MM.1S (cell line): ENCODE results near the gene KCNJ6.

Experiments used
- DNase-seq: peaks from one replicate; pipeline ENCODE4 v3.0.0-alpha.2; 2015
- H2AFZ ChIP-seq: fragments of 300-600 bp; sonication (generic); 2 replicates; pipeline ENCODE4 v1.6.0; 2016; ENCODE audit warnings: antibody characterized with exemption, low read length
- H3F3A ChIP-seq: fragments of 300-600 bp; sonication (generic); 2 replicates; pipeline ENCODE4 v1.6.1; 2016; ENCODE audit warnings: mild to moderate bottlenecking, antibody characterized with exemption, low read length, moderate library complexity, mixed read lengths; ENCODE audit not compliant: insufficient read depth
- H3K27ac ChIP-seq: fragments of 300-600 bp; sonication (generic); 2 replicates; pipeline ENCODE4 v1.5.1; 2016; ENCODE audit warnings: mild to moderate bottlenecking, low read length
- H3K27me3 ChIP-seq: fragments of 300-600 bp; sonication (generic); replicated peaks from 2 replicates; pipeline ENCODE4 v1.6.0; 2016; ENCODE audit warnings: low read length; ENCODE audit not compliant: insufficient read depth
- H3K36me3 ChIP-seq: fragments of 300-600 bp; sonication (generic); replicated peaks from 2 replicates; pipeline ENCODE4 v1.6.1; 2016; ENCODE audit warnings: mild to moderate bottlenecking, low read length, mixed read lengths; ENCODE audit not compliant: insufficient read depth
- H3K4me1 ChIP-seq: fragments of 300-600 bp; sonication (generic); 2 replicates; pipeline ENCODE4 v1.6.1; 2016; ENCODE audit warnings: low read length, mixed read lengths
- H3K4me2 ChIP-seq: fragments of 300-600 bp; sonication (generic); 2 replicates; pipeline ENCODE4 v1.6.0; 2016; ENCODE audit warnings: low read depth, low read length
- H3K4me3 ChIP-seq: fragments of 300-600 bp; sonication (generic); 2 replicates; pipeline ENCODE4 v1.5.1; 2016; ENCODE audit warnings: low read length, mixed read lengths
- H3K79me2 ChIP-seq: fragments of 300-600 bp; sonication (generic); 2 replicates; pipeline ENCODE4 v1.6.1; 2016; ENCODE audit warnings: mixed run types, low read length, mixed read lengths
- H3K9ac ChIP-seq: fragments of 300-600 bp; sonication (generic); 2 replicates; pipeline ENCODE4 v1.6.1; 2016; ENCODE audit warnings: low read length, mixed read lengths
- H3K9me2 ChIP-seq: fragments of 300-600 bp; sonication (generic); replicated peaks from 2 replicates; pipeline ENCODE4 v1.6.1; 2016; ENCODE audit warnings: mild to moderate bottlenecking, low read length, mixed read lengths; ENCODE audit not compliant: insufficient read depth
- H3K9me3 ChIP-seq: fragments of 300-600 bp; sonication (generic); replicated peaks from 2 replicates; pipeline ENCODE4 v1.6.1; 2016; ENCODE audit warnings: mild to moderate bottlenecking, low read length, mixed read lengths; ENCODE audit not compliant: insufficient read depth
- H4K20me1 ChIP-seq: fragments of 300-600 bp; sonication (generic); 2 replicates; pipeline ENCODE4 v1.6.1; 2016; ENCODE audit warnings: mild to moderate bottlenecking, low read length, moderate library complexity, mixed read lengths; ENCODE audit not compliant: insufficient read depth
- CTCF ChIP-seq: fragments of 300-600 bp; sonication (generic); IDR thresholded peaks from 2 replicates; pipeline ENCODE4 v1.5.1; 2016; ENCODE audit warnings: antibody characterized with exemption, low read length, mixed read lengths
- EZH2 ChIP-seq: fragments of 300-600 bp; sonication (generic); optimal IDR thresholded peaks from 2 replicates; pipeline ENCODE3; 2017; ENCODE audit warnings: low read depth, mild to moderate bottlenecking, antibody characterized with exemption, low read length, mixed read lengths
- EZH2phosphoT487 ChIP-seq: fragments of 300-600 bp; sonication (generic); IDR thresholded peaks from 2 replicates; pipeline ENCODE4 v1.6.1; 2018; ENCODE audit warnings: antibody characterized with exemption, low read length

KCNJ6 gene

GRCh38 chr21:37800456-37801061 is 115.7 kb downstream of the KCNJ6 start:
- H2AFZ ChIP-seq: no peak overlapping the region
- H4K20me1 ChIP-seq: no peaks in the 10 kb centered on the region
- no peaks in the 10 kb centered on the region for H3K9me3 ChIP-seq
- H3K4me3 ChIP-seq: no peak overlapping the region
- H3K4me2 ChIP-seq: no peak overlapping the region
- no peak overlapping the region for H3K27ac ChIP-seq
- H3F3A ChIP-seq: no peaks in the 10 kb centered on the region
- TF ChIP-seq CTCF (no peak), EZH2 (no peak)
- no peaks in the 10 kb centered on the region for H3K27me3 ChIP-seq
- DNase-seq: no peak
- H3K4me1 ChIP-seq: no peaks in the 10 kb centered on the region
- no peaks in the 10 kb centered on the region for H3K9me2 ChIP-seq
- H3K9ac ChIP-seq: no peak overlapping the region
- H3K79me2 ChIP-seq: no peaks in the 10 kb centered on the region
- H3K36me3 ChIP-seq: no peaks in the 10 kb centered on the region

GRCh38 chr21:37800057-37800455 is 116.2 kb downstream of the KCNJ6 start:
- DNase-seq: no peak
- Histone ChIP-seq H2AFZ (no peak overlapping the region), H3K36me3 (no peaks in the 10 kb centered on the region), H3K4me3 (no peak overlapping the region), H4K20me1 (no peaks in the 10 kb centered on the region), H3K9me2 (no peaks in the 10 kb centered on the region), H3K4me2 (no peak overlapping the region), H3K9ac (no peak overlapping the region), H3F3A (no peaks in the 10 kb centered on the region), H3K27ac (no peak overlapping the region), H3K79me2 (no peaks in the 10 kb centered on the region), H3K27me3 (no peaks in the 10 kb centered on the region), H3K9me3 (no peaks in the 10 kb centered on the region), H3K4me1 (no peaks in the 10 kb centered on the region)
- TF ChIP-seq CTCF (no peak), EZH2 (no peak), EZH2phosphoT487 (no peak)

- Histone ChIP-seq H3K4me3 (no peak overlapping the region), H3K27ac (no peak overlapping the region), H3K9ac (no peak overlapping the region), H2AFZ (no peak overlapping the region), H4K20me1 (no peaks in the 10 kb centered on the region), H3K9me2 (no peaks in the 10 kb centered on the region), H3F3A (no peaks in the 10 kb centered on the region), H3K79me2 (no peaks in the 10 kb centered on the region), H3K9me3 (no peaks in the 10 kb centered on the region), H3K4me1 (no peaks in the 10 kb centered on the region), H3K4me2 (no peak overlapping the region), H3K27me3 (no peaks in the 10 kb centered on the region), H3K36me3 (no peaks in the 10 kb centered on the region)
- no peak for DNase-seq
- no peak for TF ChIP-seq EZH2phosphoT487
- TF ChIP-seq CTCF: no peak
- TF ChIP-seq EZH2: no peak
Observed at GRCh38 chr21:37799211-37800056, 116.8 kb downstream of the KCNJ6 start.
